ENCODE results near the gene NRN1L. TPM values are rescaled to one million over a fixed set of nuclear protein-coding genes. Genes with fewer than 3 reads are reported as not detected.

NRN1L gene
- total and polyA plus RNA-seq, 2 of the 4 experiments (the other 2 are of a cell fraction), result 0.27 TPM; not detected in 1

- H3K18ac ChIP-seq (ENCODE audit: low read depth, low read length), result peak within 1 kb of the TSS; percentile 93
- peak within 1 kb of the TSS; percentile 88 for H3K9ac ChIP-seq (ENCODE audit: low read depth, low read length)
- H4K91ac ChIP-seq (ENCODE audit: insufficient read depth, low read depth, low read length), result peak within 1 kb of the TSS; percentile 100
- peak within 1 kb of the TSS; percentile 91 for H3K27ac ChIP-seq (ENCODE audit: insufficient read depth, low read length)
- H3K23ac ChIP-seq (ENCODE audit: low read depth, low read length), result peak within 1 kb of the TSS; percentile 100
- H3K4me3 ChIP-seq (ENCODE audit: insufficient read depth, low read depth, low read length), result peak within 1 kb of the TSS; percentile 69
- peak within 1 kb of the TSS; percentile 99 for H3K56ac ChIP-seq (ENCODE audit: extremely low read depth, insufficient read depth, low read length)
- ATAC-seq (ENCODE audit: low read depth) (peak; percentile 67), DNase-seq (peak; percentile 92)
- peak within 1 kb of the TSS; percentile 92 for H2AK5ac ChIP-seq (ENCODE audit: low read depth, low read length)
- H4K20me1 ChIP-seq (ENCODE audit: insufficient read depth, low read length), result peaks cover 13% of the 10 kb centered on the region
- peak within 1 kb of the TSS; percentile 100 for H3K4ac ChIP-seq (ENCODE audit: low read depth, low read length)
- peak within 1 kb of the TSS; percentile 100 for H2BK15ac ChIP-seq (ENCODE audit: low read depth, low read length)
- peak within 1 kb of the TSS; percentile 100 for H2AFZ ChIP-seq (replicated peaks; ENCODE audit: low read length, poor library complexity)
- in situ Hi-C loops (cut with MboI; ENCODE audit: low sequenced_read_pairs) (no loop called here), dilution Hi-C loops (cut with HindIII; ENCODE audit: low sequenced_read_pairs, unreplicated experiment) (no loop called here), intact Hi-C loops (cut with micrococcal nuclease) (loop anchor here (1.0 to 2.0 kb wide), 2 partner anchors 25 to 86 kb away; no protein-coding TSS in a partner anchor)
- H3K79me1 ChIP-seq (ENCODE audit: low read depth in 1 of 2, low read length in 2 of 2), result peaks cover 24 to 43% of the 10 kb centered on the region in 2 experiments
- H2BK20ac ChIP-seq (ENCODE audit: low read depth, low read length), result peak within 1 kb of the TSS; percentile 100
- peak within 1 kb of the TSS; percentile 90 for H3K4me2 ChIP-seq (ENCODE audit: low read depth, low read length)
- H3K4me1 ChIP-seq (ENCODE audit: control insufficient read depth, insufficient read depth, low read length), result peaks cover 13% of the 10 kb centered on the region
- peak within 1 kb of the TSS; percentile 100 for H3K14ac ChIP-seq (replicated peaks; ENCODE audit: low read depth, low read length)
- BruUV-seq (replicated peaks), result no TSS peak
- peak within 1 kb of the TSS; percentile 87 for H4K5ac ChIP-seq (ENCODE audit: low read depth, low read length)
- ChIA-PET POLR2A (ENCODE audit: unreplicated experiment) (no interaction called here), CTCF (no interaction called here)
- no peaks in the 10 kb centered on the region for H3K27me3 ChIP-seq (ENCODE audit: control insufficient read depth, insufficient read depth, low read length)
- H3K36me3 ChIP-seq (ENCODE audit: control insufficient read depth, insufficient read depth, low read length), result no peaks in the 10 kb centered on the region
- H2AK9ac ChIP-seq (replicated peaks; ENCODE audit: low read depth, low read length, poor library complexity), result peak within 1 kb of the TSS; percentile 99
- H3K9me3 ChIP-seq (ENCODE audit: control insufficient read depth, insufficient read depth, low read length), result no peaks in the 10 kb centered on the region
- peaks cover 21% of the 10 kb centered on the region for H3K9me1 ChIP-seq (ENCODE audit: insufficient read depth, low read length)
- H2BK5ac ChIP-seq (ENCODE audit: low read depth, low read length, poor library complexity, severe bottlenecking), result peak within 1 kb of the TSS; percentile 96
- H4K8ac ChIP-seq (ENCODE audit: low read depth in 2 of 2, low read length in 2 of 2), result peak within 1 kb of the TSS; percentile 80 to 100
- 1% methylated on average over 58 of the region's 83 CpGs; no CpG with 5 or more reads in 1 of the 2 experiments for WGBS, 2 experiments (ENCODE audit: extremely low coverage in 2 of 2, insufficient read length in 1 of 2)
- peak within 1 kb of the TSS; percentile 99 for H2BK120ac ChIP-seq (ENCODE audit: low read depth, low read length)
- TF ChIP-seq USF2 (IDR thresholded peaks at IDR 0.05; ENCODE audit: low read depth, low read length) (peak; percentile 46; the same call in 1 of the 2 replicates), RCOR1 (IDR thresholded peaks at IDR 0.05; ENCODE audit: insufficient replicate concordance, low read length) (no peak), CHD1 (IDR thresholded peaks at IDR 0.05; ENCODE audit: low read depth, low read length) (no peak), RAD21 (IDR thresholded peaks at IDR 0.05; ENCODE audit: low read length) (peak; percentile 50), SMC3 (IDR thresholded peaks at IDR 0.05; ENCODE audit: low read depth, low read length) (peak; percentile 34), POLR2A (IDR thresholded peaks at IDR 0.05; ENCODE audit: low read depth, low read length) (peak; percentile 52; the same call in 1 of the 2 replicates), CEBPB (IDR thresholded peaks at IDR 0.05; ENCODE audit: low read depth, low read length) (no peak), MAFK (IDR thresholded peaks at IDR 0.05; ENCODE audit: low read depth, low read length) (no peak), BHLHE40 (IDR thresholded peaks at IDR 0.05; ENCODE audit: low read depth, low read length) (no peak), ELK1 (IDR thresholded peaks at IDR 0.05; ENCODE audit: borderline replicate concordance, low read depth, low read length) (no peak), FOS (IDR thresholded peaks at IDR 0.05; ENCODE audit: low read depth, low read length) (no peak), MXI1 (IDR thresholded peaks at IDR 0.05; ENCODE audit: borderline replicate concordance, low read depth, low read length) (no peak; the same call in 1 of the 2 replicates), RFX5 (IDR thresholded peaks at IDR 0.05; ENCODE audit: low read depth, low read length) (no peak), MAZ (IDR thresholded peaks at IDR 0.05; ENCODE audit: borderline replicate concordance, low read depth, low read length) (peak; percentile 42; the same call in 1 of the 2 replicates)
- TF ChIP-seq, protein P1, sequence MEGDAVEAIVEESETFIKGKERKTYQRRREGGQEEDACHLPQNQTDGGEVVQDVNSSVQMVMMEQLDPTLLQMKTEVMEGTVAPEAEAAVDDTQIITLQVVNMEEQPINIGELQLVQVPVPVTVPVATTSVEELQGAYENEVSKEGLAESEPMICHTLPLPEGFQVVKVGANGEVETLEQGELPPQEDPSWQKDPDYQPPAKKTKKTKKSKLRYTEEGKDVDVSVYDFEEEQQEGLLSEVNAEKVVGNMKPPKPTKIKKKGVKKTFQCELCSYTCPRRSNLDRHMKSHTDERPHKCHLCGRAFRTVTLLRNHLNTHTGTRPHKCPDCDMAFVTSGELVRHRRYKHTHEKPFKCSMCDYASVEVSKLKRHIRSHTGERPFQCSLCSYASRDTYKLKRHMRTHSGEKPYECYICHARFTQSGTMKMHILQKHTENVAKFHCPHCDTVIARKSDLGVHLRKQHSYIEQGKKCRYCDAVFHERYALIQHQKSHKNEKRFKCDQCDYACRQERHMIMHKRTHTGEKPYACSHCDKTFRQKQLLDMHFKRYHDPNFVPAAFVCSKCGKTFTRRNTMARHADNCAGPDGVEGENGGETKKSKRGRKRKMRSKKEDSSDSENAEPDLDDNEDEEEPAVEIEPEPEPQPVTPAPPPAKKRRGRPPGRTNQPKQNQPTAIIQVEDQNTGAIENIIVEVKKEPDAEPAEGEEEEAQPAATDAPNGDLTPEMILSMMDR (conservative IDR thresholded peaks at IDR 0.05; ENCODE audit: low read depth, low read length), result peak; percentile 96
Measured at GRCh38 chr16:67841816-67842508, 42.7 kb upstream of the NRN1L start, which contains the start of gene THAP11. Gene THAP11, plus strand, starts transcription at chr16:67842320. Its CDS starts 235 bp downstream, at chr16:67842555.
